A673 (cell line): Measurements from ENCODE around the gene TMEM125.

Source experiments
- EZH2 ChIP-seq: fragments of 200-600 bp; sonication (generic); IDR thresholded peaks from 2 replicates; pipeline ENCODE4 v1.6.1; 2017; ENCODE audit warnings: borderline replicate concordance, low read depth, mild to moderate bottlenecking, mixed read lengths, antibody characterized with exemption, low read length; ENCODE audit not compliant: poor library complexity, severe bottlenecking
- TF ChIP-seq, protein P1 (sequence below): fragments of 300-800, 200-600 bp; sonication (generic); conservative IDR thresholded peaks from 2 replicates; pipeline ENCODE4 v1.5.1; 2017; ENCODE audit warnings: low read depth, mild to moderate bottlenecking, antibody characterized with exemption, low read length, moderate library complexity, mixed read lengths

DNA sequence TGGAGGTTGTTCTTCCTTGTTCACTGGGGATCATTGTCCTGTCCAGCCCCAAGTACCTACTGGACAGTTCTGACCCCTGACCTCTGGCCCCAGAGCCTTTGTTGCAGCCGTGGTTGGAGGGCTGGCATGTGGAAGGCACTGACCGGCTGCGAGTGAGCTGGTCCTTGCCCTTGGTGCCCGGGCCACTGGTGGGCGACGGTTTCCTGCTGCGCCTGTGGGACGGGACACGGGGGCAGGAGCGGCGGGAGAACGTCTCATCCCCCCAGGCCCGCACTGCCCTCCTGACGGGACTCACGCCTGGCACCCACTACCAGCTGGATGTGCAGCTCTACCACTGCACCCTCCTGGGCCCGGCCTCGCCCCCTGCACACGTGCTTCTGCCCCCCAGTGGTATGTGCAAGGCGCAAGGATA lies 42.4 kb downstream of the TMEM125 start:
- TF ChIP-seq, protein P1, sequence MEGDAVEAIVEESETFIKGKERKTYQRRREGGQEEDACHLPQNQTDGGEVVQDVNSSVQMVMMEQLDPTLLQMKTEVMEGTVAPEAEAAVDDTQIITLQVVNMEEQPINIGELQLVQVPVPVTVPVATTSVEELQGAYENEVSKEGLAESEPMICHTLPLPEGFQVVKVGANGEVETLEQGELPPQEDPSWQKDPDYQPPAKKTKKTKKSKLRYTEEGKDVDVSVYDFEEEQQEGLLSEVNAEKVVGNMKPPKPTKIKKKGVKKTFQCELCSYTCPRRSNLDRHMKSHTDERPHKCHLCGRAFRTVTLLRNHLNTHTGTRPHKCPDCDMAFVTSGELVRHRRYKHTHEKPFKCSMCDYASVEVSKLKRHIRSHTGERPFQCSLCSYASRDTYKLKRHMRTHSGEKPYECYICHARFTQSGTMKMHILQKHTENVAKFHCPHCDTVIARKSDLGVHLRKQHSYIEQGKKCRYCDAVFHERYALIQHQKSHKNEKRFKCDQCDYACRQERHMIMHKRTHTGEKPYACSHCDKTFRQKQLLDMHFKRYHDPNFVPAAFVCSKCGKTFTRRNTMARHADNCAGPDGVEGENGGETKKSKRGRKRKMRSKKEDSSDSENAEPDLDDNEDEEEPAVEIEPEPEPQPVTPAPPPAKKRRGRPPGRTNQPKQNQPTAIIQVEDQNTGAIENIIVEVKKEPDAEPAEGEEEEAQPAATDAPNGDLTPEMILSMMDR = no peak
- no peak for TF ChIP-seq EZH2
